ENCODE measurements around the gene AFG1L. TPM values are rescaled to one million over a fixed set of nuclear protein-coding genes. Genes with fewer than 3 reads are reported as not detected.
"Not testable (repeated sequence)": the region's sequence is repeated elsewhere in the genome, so short reads cannot be mapped to it uniquely, and the experiment has no call there.

The AFG1L gene
- total RNA-seq, 1 donor from 2014 or later: 2.6 TPM

GRCh38 chr6:108285381-108285780, 9.5 kb upstream of the AFG1L start:
- no peak overlapping the region for H3K4me3 ChIP-seq (ENCODE audit: low read depth, low read length)
- H3K36me3 ChIP-seq (ENCODE audit: control insufficient read depth, insufficient read depth, low read length): no peaks in the 10 kb centered on the region
- no peak for FAIRE-seq
- TF ChIP-seq, protein P1, sequence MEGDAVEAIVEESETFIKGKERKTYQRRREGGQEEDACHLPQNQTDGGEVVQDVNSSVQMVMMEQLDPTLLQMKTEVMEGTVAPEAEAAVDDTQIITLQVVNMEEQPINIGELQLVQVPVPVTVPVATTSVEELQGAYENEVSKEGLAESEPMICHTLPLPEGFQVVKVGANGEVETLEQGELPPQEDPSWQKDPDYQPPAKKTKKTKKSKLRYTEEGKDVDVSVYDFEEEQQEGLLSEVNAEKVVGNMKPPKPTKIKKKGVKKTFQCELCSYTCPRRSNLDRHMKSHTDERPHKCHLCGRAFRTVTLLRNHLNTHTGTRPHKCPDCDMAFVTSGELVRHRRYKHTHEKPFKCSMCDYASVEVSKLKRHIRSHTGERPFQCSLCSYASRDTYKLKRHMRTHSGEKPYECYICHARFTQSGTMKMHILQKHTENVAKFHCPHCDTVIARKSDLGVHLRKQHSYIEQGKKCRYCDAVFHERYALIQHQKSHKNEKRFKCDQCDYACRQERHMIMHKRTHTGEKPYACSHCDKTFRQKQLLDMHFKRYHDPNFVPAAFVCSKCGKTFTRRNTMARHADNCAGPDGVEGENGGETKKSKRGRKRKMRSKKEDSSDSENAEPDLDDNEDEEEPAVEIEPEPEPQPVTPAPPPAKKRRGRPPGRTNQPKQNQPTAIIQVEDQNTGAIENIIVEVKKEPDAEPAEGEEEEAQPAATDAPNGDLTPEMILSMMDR (IDR thresholded peaks at IDR 0.05; ENCODE audit: insufficient read depth, low read length, severe bottlenecking): no peak
- DNase-seq (ENCODE audit: low read depth): no peak
- H3K27me3 ChIP-seq (ENCODE audit: control insufficient read depth, insufficient read depth, low read length): no peaks in the 10 kb centered on the region

- no peaks in the 10 kb centered on the region for H3K27me3 ChIP-seq (ENCODE audit: control insufficient read depth, insufficient read depth, low read length)
- no peaks in the 10 kb centered on the region for H3K36me3 ChIP-seq (ENCODE audit: control insufficient read depth, insufficient read depth, low read length)
- TF ChIP-seq, protein P1 (IDR thresholded peaks at IDR 0.05; ENCODE audit: insufficient read depth, low read length, severe bottlenecking): no peak
- DNase-seq (ENCODE audit: low read depth): no peak
- no peak overlapping the region for H3K4me3 ChIP-seq (ENCODE audit: low read depth, low read length)
- FAIRE-seq: no peak
Observed at GRCh38 chr6:108286366-108286765, 8.5 kb upstream of the AFG1L start.

DNA sequence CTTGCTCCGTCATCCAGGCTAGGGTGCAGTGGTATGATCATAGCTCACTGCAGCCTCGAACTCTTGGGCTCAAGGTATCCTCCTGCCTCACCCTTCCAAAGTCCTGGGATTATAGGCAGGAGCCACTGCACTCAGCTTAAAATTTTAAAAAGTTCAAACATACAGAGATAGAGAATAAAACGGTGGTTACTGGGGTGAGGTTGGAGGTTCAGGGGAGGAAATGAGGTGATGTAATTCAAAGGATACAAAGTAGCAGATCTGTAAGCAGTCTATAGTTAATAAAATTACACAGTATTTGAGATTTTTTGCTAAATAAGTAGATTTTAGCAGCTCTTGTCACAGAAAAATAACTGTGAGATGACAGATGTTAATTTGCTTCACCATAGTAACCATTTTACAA, 7.5 kb upstream of the AFG1L start:
- no peak for DNase-seq (ENCODE audit: low read depth)

DNA sequence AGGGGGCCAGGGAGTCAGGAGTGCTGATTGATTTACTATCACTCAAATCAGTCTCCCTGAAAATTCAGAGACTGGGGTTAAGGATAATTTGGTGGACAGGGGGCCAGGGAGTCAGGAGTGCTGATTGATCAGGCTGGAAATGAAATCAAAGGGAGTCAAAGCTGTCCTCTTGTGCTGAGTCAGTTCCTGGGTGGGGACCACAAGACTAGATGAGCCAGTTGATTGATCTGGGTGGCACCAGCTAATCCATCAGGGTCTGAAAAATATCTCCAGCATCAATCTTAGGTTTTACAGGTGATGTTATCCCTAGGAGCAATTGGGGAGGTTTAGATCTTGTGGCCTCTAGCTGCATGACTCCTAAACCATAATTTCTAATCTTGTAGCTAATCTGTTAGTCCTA, 6.1 kb upstream of the AFG1L start:
- Histone ChIP-seq H3K27me3 (ENCODE audit: control insufficient read depth, insufficient read depth, low read length) (no peaks in the 10 kb centered on the region), H3K36me3 (ENCODE audit: control insufficient read depth, insufficient read depth, low read length) (no peaks in the 10 kb centered on the region), H3K4me3 (ENCODE audit: low read depth, low read length) (no peak overlapping the region)
- TF ChIP-seq, protein P1 (IDR thresholded peaks at IDR 0.05; ENCODE audit: insufficient read depth, low read length, severe bottlenecking): no peak
- FAIRE-seq (no peak), DNase-seq (ENCODE audit: low read depth) (no peak)

More for the DNA sequence above, 7.5 kb upstream of the AFG1L start:
- Histone ChIP-seq H3K4me3 (ENCODE audit: low read depth, low read length) (no peak overlapping the region), H3K27me3 (ENCODE audit: control insufficient read depth, insufficient read depth, low read length) (no peaks in the 10 kb centered on the region), H3K36me3 (ENCODE audit: control insufficient read depth, insufficient read depth, low read length) (no peaks in the 10 kb centered on the region)
- no peak for FAIRE-seq
- TF ChIP-seq, protein P1 (IDR thresholded peaks at IDR 0.05; ENCODE audit: insufficient read depth, low read length, severe bottlenecking): no peak

GRCh38 chr6:108291091-108291490, 3.8 kb upstream of the AFG1L start:
- Histone ChIP-seq H3K36me3 (ENCODE audit: control insufficient read depth, insufficient read depth, low read length) (no peaks in the 10 kb centered on the region), H3K4me3 (ENCODE audit: low read depth, low read length) (no peak overlapping the region), H3K27me3 (ENCODE audit: control insufficient read depth, insufficient read depth, low read length) (no peaks in the 10 kb centered on the region)
- FAIRE-seq: no peak
- TF ChIP-seq, protein P1 (IDR thresholded peaks at IDR 0.05; ENCODE audit: insufficient read depth, low read length, severe bottlenecking): no peak
- DNase-seq (ENCODE audit: low read depth): no peak

GRCh38 chr6:108292561-108292960, 2.3 kb upstream of the AFG1L start:
- H3K4me3 ChIP-seq (ENCODE audit: low read depth, low read length); H3K27me3 ChIP-seq (ENCODE audit: control insufficient read depth, insufficient read depth, low read length); DNase-seq (ENCODE audit: low read depth); FAIRE-seq; H3K36me3 ChIP-seq (ENCODE audit: control insufficient read depth, insufficient read depth, low read length): not testable (repeated sequence)
